ENCODE data around the gene CD248. TPM values are rescaled to one million over a fixed set of nuclear protein-coding genes. Genes with fewer than 3 reads are reported as not detected.
"Not testable (repeated sequence)": the region's sequence is repeated elsewhere in the genome, so short reads cannot be mapped to it uniquely, and the experiment has no call there.

The CD248 gene
- total RNA-seq, 1 donor from 2014 or later, result 49.2 TPM

DNA sequence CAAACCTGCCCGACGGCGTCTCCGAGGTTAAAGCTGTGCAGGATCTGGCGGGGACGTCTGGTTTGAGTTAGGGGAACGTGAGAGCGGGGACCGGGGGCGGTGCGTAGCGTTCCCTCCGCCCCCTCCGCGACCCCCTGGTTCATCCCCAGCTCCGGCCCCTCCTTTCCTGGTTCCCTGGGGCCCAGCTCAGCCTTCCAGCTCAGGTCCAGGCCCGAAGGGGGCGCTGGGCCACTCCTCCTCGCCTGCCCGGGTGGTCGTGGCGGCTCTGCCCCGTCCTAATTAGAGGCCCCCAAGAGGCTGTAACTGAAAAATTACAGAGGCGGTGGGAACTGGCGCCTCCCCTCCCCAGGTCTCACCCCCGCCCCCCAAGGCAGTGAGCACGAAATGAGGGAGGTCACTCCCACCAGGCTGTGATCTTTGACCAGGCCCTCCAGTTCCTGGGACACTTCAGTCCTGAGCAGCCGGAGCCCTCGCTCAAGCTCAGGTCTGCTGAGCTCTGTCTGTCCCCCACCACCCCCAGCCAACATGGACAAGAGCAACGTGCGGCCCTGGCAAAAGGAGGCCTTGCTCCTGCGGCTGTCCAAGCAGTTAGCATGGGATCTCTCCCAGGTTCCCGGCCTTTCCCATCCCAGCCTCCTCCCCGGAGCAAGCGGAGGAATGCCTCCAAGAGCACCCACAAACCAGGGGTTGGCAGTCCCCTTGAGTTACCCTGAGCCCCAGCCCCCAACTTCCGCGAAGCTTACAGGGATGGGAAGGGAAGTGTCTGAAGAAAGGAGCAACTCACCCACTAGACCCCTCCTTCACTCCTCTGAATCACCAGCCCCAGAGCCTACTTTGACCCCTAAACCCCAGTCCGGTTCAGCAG, 3.3 kb downstream of the CD248 start:
- no peak for DNase-seq (ENCODE audit: low spot score)

DNA sequence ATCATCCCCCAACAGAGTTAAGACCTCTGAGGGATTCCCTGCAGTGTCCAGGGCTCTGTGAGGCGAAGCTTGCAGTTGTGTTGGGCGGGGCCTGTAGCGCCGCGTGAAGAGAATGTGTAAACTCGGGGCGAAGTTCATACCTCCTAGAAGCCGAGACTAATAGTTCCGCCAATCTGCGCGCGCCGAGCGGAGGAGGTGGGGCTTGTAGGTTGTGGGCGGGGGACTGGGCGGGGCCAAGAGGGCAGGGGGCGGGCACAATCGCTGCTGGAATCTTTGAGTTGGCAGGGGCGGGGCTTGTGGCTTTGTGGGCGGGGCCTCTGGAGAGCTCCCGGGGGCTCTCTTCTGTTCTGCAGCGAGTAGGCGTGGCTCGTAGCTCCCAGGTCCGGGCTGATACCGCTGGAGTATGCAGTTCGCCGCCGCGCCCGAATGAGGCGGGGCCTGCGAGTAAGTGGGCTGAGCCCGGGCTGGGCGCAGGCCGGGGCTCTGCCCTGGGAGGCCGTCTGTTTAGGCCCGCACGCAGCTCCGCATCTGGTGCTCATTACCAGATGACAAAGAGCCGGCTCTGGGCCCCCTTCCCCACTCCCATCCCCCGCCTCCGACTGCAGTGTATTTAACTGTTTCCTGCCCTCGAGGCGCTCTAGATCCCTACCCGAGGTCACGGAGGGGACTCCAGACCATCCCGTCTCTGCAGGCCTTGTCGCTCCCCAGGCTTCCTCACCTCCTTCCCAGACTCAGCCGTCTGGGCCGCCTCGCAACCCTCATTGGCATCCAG, 4.1 kb downstream of the CD248 start:
- DNase-seq (ENCODE audit: low spot score), result peak; percentile 99

DNA sequence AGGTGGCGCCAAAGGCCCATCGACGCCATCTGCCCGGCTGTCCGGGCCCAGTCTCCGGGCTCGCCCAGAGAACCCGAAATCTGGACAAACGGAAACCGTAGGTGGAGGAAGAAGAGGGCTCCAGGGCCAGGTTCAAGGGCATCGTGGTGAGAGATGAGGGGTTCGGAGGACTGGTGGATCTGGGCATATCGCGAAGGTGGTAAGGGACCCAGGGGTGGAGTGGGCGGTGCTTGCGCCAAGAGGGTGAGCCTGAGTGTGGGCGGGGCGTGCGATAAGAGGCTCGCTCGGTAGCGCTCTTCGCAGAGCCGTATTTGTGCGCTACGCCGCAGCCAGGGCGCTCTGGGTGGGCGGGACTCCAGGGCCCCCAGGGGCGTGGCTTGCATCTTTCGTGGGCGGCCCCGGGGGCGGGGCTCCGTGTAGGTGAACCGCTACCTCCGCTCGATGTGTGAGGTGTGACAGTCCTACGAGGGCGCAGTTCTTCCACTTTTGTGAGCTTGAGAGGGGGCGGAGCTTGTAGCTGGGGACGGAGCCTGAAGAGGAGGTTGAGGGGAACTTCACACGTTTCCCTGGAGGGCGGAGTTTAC, 4.8 kb downstream of the CD248 start:
- DNase-seq (ENCODE audit: low spot score), result peak; percentile 90

DNA sequence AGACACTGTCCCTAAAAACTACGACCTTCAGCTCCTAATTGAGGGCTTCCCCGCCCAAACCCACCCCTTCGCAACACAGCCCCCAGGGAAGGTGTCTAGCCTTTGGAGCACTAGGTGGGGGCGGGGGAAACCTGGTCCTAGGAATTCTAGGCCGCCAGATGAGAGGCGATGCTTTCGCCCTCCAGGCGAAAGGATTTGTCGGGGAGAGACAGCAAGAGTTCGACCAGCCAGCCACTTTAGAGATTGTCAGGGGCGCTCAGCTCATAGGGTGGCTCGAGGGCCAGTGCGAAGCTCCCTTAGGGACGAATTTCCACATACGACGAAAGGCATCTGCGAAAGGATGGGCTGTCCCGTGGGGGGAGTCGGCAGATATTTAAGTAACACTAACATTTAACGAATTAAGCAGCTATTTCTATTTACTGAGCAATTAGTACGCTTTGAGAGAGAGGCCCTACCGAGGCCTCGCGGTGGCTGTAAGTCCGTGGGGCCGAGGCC, 5.3 kb downstream of the CD248 start:
- no peak for DNase-seq (ENCODE audit: low spot score)

DNA sequence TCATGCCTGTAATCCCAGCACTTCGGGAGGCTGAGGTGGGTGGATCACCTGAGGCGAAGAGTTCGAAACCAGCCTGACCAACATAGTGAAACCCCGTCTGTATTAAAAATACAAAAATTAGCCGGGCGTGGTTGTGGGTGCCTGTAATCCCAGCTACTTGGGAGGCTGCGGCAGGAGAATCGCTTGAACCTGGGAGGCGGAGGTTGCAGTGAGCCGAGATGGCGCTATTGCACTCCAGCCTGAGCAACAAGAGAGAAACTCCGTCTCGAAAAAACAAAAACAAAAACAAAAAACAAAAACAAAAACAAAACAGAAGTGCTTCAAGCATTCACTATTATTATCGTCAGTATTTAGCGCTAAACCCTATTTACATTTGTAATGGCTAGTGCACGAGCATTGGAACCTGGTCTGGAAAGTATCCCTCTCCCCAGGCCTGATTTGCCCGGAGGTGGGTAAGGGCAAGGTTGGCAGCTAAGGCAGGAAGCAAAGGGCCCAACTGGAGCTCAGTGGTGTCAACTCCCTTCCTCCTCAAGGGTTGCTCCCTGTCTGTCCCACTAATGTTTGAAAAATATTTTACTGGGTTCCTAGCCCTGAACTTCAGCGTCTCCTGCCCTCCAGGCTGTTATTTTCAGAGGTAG, 5.9 kb downstream of the CD248 start:
- DNase-seq (ENCODE audit: low spot score), result not testable (repeated sequence)

DNA sequence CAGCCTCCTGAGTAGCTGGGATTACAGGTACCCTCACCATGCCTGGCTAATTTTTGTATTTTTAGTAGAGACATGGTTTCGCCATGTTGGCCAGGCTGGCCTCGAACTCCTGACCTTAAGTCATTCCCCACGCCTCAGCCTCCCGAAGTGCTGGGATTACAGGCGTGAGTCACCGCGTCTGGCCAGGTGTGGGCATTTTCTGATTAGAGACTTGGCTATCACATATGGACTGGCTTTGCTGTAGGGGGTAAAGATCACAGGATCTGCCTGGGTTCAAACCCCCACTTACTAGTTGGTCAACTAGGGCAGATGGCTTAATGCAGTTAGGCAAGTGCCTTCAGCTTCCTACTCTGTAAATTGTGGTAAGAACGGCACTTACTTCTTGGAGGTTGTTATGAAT, 6.5 kb downstream of the CD248 start:
- DNase-seq (ENCODE audit: low spot score), result no peak

DNA sequence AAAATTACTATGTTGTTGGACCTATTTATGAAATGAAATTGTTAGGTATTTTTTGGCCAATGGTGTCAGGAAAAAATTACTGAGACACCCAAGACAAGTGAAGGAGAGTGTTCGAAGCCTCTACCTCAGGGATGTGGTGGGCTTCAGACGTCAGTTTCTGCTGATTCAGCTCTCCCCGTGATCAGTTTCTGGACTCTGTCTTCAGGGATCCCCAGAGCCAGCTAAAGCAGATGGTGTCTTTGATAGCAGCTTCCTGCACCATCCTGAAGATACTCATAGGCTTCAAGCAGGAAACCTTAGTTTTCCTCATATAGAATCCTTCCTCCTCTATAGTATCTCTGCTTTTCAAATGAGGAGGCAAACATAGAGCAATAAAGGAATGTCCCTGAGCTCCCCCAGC, 7.4 kb downstream of the CD248 start:
- no peak for DNase-seq (ENCODE audit: low spot score)

DNA sequence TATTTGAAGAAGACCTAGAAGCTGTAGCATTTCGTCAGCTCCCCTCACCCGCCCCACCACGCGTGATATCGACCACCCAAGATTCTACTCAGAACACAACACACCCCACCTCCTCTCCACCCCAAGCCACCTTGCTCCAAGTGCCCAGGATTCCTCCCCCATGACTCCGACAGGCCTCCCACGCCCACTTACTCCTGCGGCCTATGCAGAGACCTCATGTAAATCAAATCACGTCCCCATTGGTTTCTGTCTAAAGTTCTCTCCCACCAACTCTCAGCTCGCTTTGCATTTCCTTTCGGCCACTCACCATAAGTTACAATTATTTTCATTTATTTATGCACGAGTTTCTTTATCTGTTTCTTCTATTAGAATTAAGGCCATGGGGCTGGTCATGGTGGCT, 14.2 kb downstream of the CD248 start:
- no peak for DNase-seq (ENCODE audit: low spot score)

DNA sequence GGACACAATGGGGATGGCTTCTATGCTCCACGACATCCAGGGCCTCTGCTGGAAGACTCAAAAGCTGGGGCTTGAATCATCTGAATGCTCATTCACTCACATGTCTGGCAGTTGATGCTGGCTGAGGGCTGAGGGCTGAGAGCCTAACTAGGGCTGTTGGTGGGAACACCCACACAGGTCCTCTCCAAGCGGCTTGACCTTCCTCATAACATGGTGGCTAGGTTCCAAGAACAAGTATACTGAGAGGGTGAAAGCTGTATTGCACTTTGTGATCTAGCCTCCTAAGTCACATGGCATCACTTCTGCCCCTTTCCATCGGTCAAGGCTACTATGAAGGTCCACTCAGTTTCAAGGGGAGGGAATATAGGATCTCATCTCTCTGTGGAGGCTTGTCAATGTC, 17.7 kb downstream of the CD248 start:
- no peak for DNase-seq (ENCODE audit: low spot score)

DNA sequence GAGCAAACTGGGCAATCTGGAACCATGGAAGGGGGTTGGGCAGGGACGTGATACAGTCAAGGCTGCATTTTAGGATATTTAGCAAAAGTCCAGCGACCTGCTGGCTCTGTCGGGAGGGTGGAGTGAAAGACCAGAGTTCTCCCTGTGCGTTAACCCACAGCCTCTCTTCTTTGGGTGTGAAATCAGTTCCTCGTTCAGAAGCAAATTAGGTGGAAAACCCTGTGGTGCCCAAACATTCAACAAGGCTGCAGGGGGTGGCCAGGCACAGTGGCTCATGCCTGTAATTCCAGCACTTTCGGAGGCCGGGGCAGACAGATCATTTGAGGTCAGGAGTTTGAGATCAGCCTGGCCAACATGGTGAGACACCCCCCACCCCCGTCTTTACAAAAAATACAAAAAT, 19.2 kb downstream of the CD248 start:
- no peak for DNase-seq (ENCODE audit: low spot score)

DNA sequence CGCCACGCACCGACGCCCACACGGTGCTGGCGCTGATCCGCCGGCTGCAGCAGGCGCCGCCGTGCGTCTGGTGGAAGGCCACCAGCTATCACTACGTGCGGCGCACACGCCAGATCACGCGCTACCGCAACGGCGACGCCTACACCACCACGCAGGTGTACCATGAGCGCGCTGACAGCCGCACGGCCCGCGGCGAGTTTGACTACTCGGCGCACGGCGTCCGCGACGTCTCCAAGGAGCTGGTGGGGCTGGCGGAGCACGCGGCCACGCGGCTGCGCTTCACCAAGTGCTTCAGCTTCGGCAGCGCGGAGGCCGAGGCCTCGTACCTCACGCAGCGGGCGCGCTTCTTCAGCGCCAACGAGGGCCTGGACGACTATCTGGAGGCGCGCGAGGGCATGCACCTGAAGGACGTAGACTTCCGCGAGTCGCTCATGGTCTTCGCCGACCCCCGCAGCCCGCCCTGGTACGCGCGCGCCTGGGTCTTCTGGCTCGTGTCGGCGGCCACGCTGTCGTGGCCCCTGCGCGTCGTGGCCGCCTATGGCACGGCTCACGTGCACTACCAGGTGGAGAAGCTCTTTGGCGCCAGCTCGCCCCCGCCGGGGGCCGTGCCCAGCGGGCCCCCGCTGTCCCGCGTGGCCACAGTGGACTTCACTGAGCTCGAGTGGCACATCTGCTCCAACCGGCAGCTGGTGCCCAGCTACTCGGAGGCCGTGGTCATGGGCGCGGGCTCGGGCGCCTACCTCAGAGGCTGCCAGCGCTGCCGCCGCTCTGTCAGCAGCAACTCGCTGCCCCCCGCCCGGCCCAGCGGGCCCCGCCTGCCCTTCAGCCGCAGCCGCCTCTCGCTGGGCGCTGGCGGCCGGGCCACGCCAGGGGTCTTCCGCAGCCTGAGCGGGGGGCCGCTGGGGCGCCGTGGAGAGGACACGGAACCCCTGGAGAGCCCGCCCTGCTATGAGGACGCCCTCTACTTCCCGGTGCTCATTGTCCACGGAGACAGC, 21.9 kb downstream of the CD248 start:
- no peak for DNase-seq (ENCODE audit: low spot score)

DNA sequence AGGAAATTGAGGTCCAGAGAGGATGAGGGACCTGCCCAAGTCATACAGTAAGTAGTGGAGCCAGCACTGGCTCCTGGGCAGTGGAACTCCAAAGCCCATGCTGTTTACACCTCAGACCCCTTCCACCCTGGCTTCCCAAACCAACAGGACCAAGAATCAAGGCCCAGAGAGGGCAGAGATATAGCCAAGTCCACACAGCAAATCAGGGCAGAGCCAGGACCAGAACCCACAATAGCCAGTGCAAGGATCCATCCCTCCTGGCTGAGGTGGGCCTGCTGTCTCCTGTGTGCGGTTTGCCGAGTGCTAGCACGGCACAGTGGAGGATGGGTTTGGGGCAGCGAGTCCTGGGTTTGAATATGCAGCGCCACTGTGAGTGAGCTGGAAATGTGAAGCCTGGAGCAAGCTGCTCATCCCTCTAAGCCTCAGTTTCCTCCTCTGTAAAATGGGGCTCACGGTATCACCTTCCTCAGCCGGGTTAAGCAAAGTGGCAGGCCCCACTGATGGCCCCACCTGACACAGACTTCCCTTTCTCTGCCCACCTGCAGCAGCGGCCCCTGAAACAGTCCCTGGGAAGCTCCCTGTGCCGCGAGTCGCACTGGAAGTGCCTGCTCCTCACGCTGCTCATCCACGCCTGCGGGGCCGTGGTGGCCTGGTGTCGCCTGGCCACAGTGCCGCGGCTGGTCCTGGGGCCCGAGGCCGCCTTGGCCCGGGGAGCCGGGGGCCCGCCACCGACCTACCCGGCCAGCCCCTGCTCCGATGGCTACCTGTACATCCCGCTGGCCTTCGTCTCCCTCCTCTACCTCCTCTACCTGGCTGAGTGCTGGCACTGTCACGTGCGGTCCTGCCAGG, 22.8 kb downstream of the CD248 start:
- no peak for DNase-seq (ENCODE audit: low spot score)

DNA sequence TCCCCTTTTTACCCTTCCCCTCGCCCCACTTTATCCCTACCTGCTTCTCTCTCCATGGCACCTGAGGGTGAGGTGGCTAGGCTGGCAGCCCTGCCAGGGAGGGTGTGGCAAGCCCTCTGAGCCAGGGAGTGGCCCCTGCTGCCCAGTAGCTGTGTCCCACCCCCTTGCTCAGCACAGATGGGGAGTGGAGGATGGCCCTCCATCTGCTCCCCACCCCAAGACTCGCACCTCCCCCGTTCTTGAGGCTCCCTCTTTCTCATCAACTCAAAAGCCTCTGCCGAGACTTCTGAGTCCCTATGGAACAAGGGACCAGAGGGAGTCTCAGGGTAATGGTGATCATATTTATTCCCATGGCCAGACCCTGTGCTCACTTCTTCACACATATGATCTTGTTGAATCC, 23.5 kb downstream of the CD248 start:
- DNase-seq (ENCODE audit: low spot score), result no peak

DNA sequence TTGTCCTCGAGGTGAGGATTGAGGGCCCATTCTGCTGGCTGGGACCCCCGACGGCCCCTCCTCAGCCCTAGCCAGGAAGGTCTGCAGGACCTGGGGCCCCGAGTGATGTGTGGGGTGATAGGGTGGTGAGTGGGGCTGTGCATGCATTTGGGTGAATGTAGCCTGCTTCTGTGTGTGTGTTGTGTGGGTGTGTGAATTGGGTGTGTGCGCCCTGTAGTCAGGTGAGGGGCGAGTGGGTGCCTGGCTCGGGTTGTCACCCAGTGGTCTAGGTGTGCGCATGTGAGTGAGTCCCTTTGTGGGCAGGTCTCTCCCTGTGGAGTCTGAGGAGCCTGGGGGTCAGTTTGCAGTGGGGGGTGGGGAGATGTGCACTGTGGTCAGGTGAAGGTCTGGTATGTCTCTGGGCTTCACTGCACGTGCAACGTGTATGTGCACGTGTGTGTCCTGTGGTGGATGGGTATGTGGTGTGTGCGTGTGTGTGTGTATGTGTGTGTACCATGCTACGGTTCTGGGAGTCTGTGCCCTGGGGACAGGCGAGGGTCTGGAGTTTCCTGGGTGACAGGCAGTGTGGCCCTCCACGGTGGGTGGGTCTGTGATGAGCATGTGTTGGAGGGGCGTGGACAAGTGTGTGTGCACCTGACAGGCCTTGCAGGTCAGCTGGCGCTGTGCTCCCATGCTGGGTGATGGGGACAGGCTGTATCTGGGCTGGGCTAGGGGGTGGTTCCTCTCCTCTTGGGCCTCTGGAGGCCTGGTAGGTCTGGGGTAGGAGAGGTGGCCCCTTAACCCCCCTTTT, 24.1 kb downstream of the CD248 start:
- DNase-seq (ENCODE audit: low spot score), result no peak

DNA sequence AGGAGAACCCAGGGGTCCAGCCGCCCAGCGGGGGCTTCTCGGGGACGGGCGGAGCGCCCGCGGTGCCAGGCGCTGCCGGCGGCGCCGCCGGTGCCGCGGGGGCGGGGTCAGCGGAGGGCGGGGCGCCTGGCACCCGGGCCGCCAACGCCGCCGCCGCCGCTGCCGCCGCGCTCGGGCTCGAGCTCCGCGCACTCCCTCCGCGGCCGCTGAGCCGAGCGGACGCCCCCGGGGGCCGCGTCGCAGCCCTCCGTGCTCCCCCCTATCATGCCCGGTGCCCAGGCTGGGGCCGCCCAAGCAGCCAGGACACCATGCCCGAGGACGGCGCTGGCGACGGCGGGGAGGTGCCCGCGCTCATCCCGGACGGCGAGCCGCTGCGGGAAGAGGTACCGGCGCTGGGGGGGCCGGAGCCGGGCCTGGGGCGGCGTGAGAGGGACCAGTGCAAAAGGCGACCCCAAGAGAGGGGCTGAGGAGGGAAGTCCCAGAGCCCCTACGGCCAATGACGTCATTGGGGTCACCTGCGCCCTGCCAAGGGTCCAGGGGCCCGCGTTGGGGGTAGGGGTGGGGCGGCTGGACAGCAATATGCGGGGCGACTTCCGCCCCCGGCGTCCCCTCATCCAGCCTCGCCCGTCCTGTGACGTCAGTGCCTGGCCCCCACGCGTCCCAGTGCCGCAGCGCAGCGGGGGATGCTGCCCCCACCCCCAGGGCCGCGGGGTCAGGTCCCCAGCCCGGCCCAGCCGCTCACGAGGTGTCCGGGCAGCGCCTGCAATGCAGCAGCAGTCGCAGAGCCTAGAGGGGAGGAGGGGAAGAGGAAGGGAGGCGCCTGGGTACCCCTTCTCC, 24.9 kb downstream of the CD248 start, which contains the start of gene TMEM151A:
TSS of gene TMEM151A (plus strand) at position 189 of the 837 bp plus-strand sequence. CDS start at position 309, 120 bp downstream.
- DNase-seq (ENCODE audit: low spot score), result no peak

DNA sequence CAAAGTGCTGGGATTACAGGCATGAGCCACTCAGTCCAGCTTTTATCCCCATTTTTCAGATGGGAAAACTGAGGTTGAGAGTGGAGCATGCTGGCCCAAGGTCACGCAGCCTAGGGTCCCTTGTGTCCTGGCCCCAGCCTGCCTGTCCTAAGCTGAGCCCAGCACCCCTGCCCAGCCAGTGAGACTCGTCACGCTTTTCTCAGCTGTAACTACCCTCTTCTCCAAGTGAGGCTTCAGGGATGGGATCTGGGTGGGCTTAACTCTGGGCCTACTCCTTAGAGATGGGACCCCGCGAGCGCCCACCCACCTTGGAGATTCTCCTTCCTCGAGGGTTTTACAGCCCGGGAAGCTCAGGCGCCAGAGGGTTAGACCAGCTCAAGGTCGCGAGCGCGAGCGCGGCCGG, 25.5 kb downstream of the CD248 start:
- no peak for DNase-seq (ENCODE audit: low spot score)

DNA sequence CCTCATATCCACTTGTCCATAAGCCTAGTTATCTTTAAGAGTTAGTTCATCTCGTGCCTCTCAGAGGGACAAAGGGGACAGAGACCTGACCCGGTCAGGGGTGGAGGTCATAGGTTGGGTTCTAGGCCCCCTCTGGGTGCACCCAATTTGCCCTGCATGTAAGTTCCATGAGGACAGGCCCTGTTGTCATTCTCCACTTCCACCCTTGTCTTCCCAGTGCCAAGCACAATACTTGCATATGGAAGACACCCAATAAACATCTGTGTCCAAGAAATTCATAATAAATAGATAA, 26.6 kb downstream of the CD248 start:
- DNase-seq (ENCODE audit: low spot score), result no peak

All from ureter (tissue), 1 donor.